ENCODE data around the gene ZNF831. TPM values are rescaled to one million over a fixed set of nuclear protein-coding genes. Genes with fewer than 3 reads are reported as not detected.
A peak's percentile ranks its signal among the peaks of the same experiment; 100 is the strongest.

ZNF831 gene
- total RNA-seq, 5 donors from 2014 or later (not counting 1 experiment from before 2014, with no cell fraction given): 23.1 to 48.0 (median 29.7) TPM

GRCh38 chr20:59210186-59210585 is 46.6 kb downstream of the ZNF831 start:
- Histone ChIP-seq H3K36me3 (ENCODE audit: control insufficient read depth in 2 of 2, extremely low read depth in 1 of 2, insufficient read depth in 1 of 2, low read length in 1 of 2) (peaks cover 8 to 90% of the 10 kb centered on the region in 2 donors), H3K27me3 (replicated peaks in 1 of 2; ENCODE audit: control insufficient read depth in 2 of 2, extremely low read depth in 1 of 2, insufficient read depth in 2 of 2, low read length in 1 of 2) (no peaks in the 10 kb centered on the region), H3K4me3 (ENCODE audit: control insufficient read depth in 1 of 2, extremely low read depth in 1 of 2, low read length in 1 of 2) (no peak overlapping the region), H3K27ac (ENCODE audit: low read length) (no peak overlapping the region), H3K4me1 (ENCODE audit: control insufficient read depth in 1 of 2, extremely low read depth in 1 of 2, insufficient read depth in 2 of 2, low read length in 2 of 2) (peaks cover 13 to 21% of the 10 kb centered on the region in 2 experiments), H3K9me3 (no peaks in the 10 kb centered on the region)
- no peak for ATAC-seq (replicated peaks in 1 of 4)
- no peak overlapping the region for H3K27ac Mint-ChIP-seq
- H3K4me1 Mint-ChIP-seq: peaks cover 20 to 27% (median 25%) of the 10 kb centered on the region in 3 donors
- no peak for DNase-seq
- 96% methylated on average over 4 of the region's 11 CpGs for WGBS (ENCODE audit: insufficient coverage)
- ChIA-PET CTCF (interaction anchor here in 1 of 2 donors (1.5 kb wide), 1 partner anchor 122 kb away, joined by 6 read pairs; no protein-coding TSS in a partner anchor), POLR2A (interaction anchor here in 1 of 2 donors (0.8 kb wide), 1 partner anchor 167 kb away, joined by 3 read pairs; no protein-coding TSS in a partner anchor)
- H3K36me3 Mint-ChIP-seq: peaks cover 54% of the 10 kb centered on the region
- no peaks in the 10 kb centered on the region for H3K9me3 Mint-ChIP-seq
- no peaks in the 10 kb centered on the region for H3K27me3 Mint-ChIP-seq
- H3K4me3 Mint-ChIP-seq: no peak overlapping the region

DNA sequence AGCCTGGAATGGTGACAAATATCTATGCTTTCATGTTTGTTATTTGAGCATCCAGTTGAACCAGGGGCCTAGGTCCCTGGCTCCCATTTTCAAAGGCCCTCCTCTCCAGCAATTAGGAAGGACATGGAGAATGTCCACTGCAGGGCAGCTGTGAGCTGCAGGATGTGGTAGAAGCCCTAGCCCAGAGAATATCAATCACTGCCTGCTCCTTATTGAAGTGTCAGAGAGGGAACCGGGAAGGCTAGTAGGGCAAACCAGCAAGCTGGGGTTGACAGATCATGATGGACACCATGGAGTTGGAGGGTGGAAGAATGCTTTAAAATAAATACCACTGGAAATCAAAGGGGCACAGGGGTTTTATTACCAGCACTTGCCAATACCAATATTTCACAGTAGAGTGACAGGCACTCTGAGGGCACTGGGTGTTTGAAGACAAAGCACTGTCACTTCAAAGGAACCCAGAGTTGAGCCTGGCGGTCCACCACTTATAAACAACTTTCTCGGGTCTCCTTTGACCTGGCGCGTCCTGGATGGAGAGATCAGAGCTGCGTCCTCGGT is 47.7 kb downstream of the ZNF831 start:
- ChIA-PET POLR2A (no interaction called here), CTCF (interaction anchor here (0.5 to 1.0 kb wide), 2 partner anchors 37 to 206 kb away, joined by 3 read pairs; no protein-coding TSS in a partner anchor)
- H3K9me3 Mint-ChIP-seq: no peaks in the 10 kb centered on the region
- H3K27ac Mint-ChIP-seq: peak overlapping the region; percentile 52 to 58
- no peaks in the 10 kb centered on the region for H3K9me3 ChIP-seq
- no peak overlapping the region for H3K4me3 Mint-ChIP-seq
- 80% methylated on average over 1 of the region's 7 CpGs for WGBS (ENCODE audit: insufficient coverage)
- H3K4me3 ChIP-seq (ENCODE audit: control insufficient read depth in 1 of 2, extremely low read depth in 1 of 2, low read length in 1 of 2): no peak overlapping the region
- DNase-seq (no peak), ATAC-seq (replicated peaks in 1 of 4) (no peak)
- H3K36me3 ChIP-seq (ENCODE audit: control insufficient read depth in 2 of 2, extremely low read depth in 1 of 2, insufficient read depth in 1 of 2, low read length in 1 of 2): peaks cover 8 to 95% of the 10 kb centered on the region in 2 donors
- H3K36me3 Mint-ChIP-seq: peaks cover 60% of the 10 kb centered on the region
- no peak overlapping the region for H3K27ac ChIP-seq (ENCODE audit: low read length)
- peaks cover 11 to 18% of the 10 kb centered on the region in 2 experiments for H3K4me1 ChIP-seq (ENCODE audit: control insufficient read depth in 1 of 2, extremely low read depth in 1 of 2, insufficient read depth in 2 of 2, low read length in 2 of 2)
- H3K4me1 Mint-ChIP-seq: peaks cover 11 to 20% (median 15%) of the 10 kb centered on the region in 3 donors
- no peaks in the 10 kb centered on the region for H3K27me3 ChIP-seq (replicated peaks in 1 of 2; ENCODE audit: control insufficient read depth in 2 of 2, extremely low read depth in 1 of 2, insufficient read depth in 2 of 2, low read length in 1 of 2)
- no peaks in the 10 kb centered on the region for H3K27me3 Mint-ChIP-seq

DNA sequence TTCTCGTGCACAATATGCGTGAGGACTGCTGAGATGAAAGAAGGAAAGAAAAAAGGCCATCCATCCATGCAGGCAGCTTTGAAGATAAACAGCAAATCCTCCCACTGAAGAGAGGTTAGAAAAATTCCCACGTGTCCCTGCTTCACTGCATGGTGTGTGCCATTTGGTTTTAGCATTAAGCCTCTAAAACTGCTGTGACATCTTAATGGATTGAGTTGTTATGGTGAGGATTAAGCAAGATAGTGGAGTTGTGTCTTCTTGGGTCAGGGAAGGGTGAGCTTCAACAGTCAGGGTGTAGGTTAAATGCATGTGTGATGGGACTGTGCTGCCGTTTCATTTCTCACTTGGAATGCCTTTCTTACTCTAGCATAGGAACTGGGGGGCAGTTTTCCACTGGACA is 50.5 kb downstream of the ZNF831 start:
- ChIA-PET CTCF (interaction anchor here in 1 of 2 donors (0.5 to 0.8 kb wide), 2 partner anchors 93 to 555 kb away, joined by 3 read pairs; no protein-coding TSS in a partner anchor), POLR2A (no interaction called here)
- H3K4me3 ChIP-seq (ENCODE audit: control insufficient read depth in 1 of 2, extremely low read depth in 1 of 2, low read length in 1 of 2): no peak overlapping the region
- no peak for ATAC-seq (replicated peaks in 1 of 4)
- no peaks in the 10 kb centered on the region for H3K4me1 ChIP-seq (ENCODE audit: control insufficient read depth in 1 of 2, extremely low read depth in 1 of 2, insufficient read depth in 2 of 2, low read length in 2 of 2)
- Mint-ChIP-seq H3K27ac (no peak overlapping the region), H3K9me3 (no peaks in the 10 kb centered on the region), H3K36me3 (peaks cover 66% of the 10 kb centered on the region), H3K4me1 (peaks cover 0 to 5% (median 1%) of the 10 kb centered on the region in 3 donors), H3K4me3 (no peak overlapping the region), H3K27me3 (no peaks in the 10 kb centered on the region)
- 92% methylated on average over 3 of the region's 4 CpGs for WGBS (ENCODE audit: insufficient coverage)
- no peaks in the 10 kb centered on the region for H3K27me3 ChIP-seq (replicated peaks in 1 of 2; ENCODE audit: control insufficient read depth in 2 of 2, extremely low read depth in 1 of 2, insufficient read depth in 2 of 2, low read length in 1 of 2)
- DNase-seq: no peak
- no peak overlapping the region for H3K27ac ChIP-seq (ENCODE audit: low read length)
- H3K9me3 ChIP-seq: no peaks in the 10 kb centered on the region
- peaks cover 8 to 85% of the 10 kb centered on the region in 2 donors for H3K36me3 ChIP-seq (ENCODE audit: control insufficient read depth in 2 of 2, extremely low read depth in 1 of 2, insufficient read depth in 1 of 2, low read length in 1 of 2)

DNA sequence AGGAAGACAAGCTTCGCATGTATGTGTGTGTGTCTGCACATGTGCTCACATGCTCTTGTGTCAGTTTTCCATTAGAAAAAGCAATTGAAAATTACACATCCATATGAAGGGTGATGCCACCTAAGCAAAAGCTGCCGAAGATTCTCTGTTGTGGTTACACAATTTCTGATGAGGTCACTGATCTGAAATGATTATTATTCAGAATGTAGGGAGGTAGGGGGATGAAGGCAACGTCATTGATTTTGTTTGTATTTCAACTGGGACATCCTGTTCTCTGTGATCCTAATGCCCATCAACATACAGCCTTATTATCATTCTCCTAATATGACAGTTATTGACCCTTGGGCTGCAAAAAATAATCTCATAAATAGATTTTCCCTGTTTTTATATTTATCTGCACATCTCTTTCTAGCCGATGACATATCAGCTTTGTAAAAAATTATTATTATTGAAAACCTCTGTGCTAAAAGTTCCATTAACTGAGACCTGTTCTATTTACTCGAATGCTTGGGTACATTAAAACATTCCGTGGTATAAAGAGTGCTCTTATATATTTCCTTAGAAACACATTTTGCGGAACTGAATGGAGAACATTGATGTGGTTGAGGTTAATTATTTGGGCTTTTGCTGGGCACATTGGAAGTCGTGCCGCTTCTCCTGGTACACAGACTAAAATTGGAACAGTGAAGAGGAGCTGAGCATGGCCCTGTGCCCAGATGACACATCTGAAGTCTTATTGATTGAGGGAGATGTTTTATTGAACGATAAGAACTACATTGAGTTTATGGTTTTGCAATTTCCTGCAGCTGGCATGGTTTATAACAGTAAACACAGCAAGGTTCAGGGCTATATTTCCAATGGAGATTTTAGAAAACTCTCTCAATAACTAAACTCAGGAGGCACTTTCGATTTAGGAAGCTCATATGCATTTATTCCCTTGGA is 51.3 kb downstream of the ZNF831 start:
- no peak overlapping the region for H3K27ac ChIP-seq (ENCODE audit: low read length)
- CTCF ChIA-PET: interaction anchor here in 1 of 2 donors (0.8 kb wide), 1 partner anchor 94 kb away, joined by 3 read pairs; no protein-coding TSS in a partner anchor
- Mint-ChIP-seq H3K27ac (no peak overlapping the region), H3K4me3 (no peak overlapping the region), H3K9me3 (no peaks in the 10 kb centered on the region), H3K27me3 (no peaks in the 10 kb centered on the region), H3K36me3 (peaks cover 64% of the 10 kb centered on the region), H3K4me1 (peaks cover 0 to 5% (median 5%) of the 10 kb centered on the region in 3 donors)
- DNase-seq: no peak
- no peaks in the 10 kb centered on the region for H3K27me3 ChIP-seq (replicated peaks in 1 of 2; ENCODE audit: control insufficient read depth in 2 of 2, extremely low read depth in 1 of 2, insufficient read depth in 2 of 2, low read length in 1 of 2)
- peaks cover 8 to 81% of the 10 kb centered on the region in 2 donors for H3K36me3 ChIP-seq (ENCODE audit: control insufficient read depth in 2 of 2, extremely low read depth in 1 of 2, insufficient read depth in 1 of 2, low read length in 1 of 2)
- 94% methylated on average over 2 of the region's 11 CpGs for WGBS (ENCODE audit: insufficient coverage)
- H3K9me3 ChIP-seq: no peaks in the 10 kb centered on the region
- POLR2A ChIA-PET: no interaction called here
- ATAC-seq (replicated peaks in 1 of 4): no peak
- H3K4me1 ChIP-seq (ENCODE audit: control insufficient read depth in 1 of 2, extremely low read depth in 1 of 2, insufficient read depth in 2 of 2, low read length in 2 of 2): no peaks in the 10 kb centered on the region
- no peak overlapping the region for H3K4me3 ChIP-seq (ENCODE audit: control insufficient read depth in 1 of 2, extremely low read depth in 1 of 2, low read length in 1 of 2)

DNA sequence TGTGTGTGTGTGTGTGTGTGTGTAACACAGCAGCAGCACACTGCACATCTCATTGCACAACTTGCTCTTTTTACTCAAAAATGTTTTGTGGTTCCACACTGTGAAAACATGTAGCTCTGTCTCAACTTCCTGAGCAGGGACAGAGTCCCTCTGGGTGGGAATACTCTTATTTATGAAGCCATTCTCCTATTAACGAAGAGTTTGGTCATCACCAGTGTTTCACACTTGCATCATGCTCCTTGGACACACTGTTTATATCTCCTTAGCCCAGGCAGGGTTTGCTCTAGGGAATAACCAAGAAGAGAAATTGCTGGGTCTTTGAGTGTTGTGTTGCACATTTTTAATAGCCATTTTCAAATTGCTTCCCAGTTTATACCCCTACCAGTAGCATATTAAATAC is 53.6 kb downstream of the ZNF831 start:
- no peaks in the 10 kb centered on the region for H3K27me3 Mint-ChIP-seq

DNA sequence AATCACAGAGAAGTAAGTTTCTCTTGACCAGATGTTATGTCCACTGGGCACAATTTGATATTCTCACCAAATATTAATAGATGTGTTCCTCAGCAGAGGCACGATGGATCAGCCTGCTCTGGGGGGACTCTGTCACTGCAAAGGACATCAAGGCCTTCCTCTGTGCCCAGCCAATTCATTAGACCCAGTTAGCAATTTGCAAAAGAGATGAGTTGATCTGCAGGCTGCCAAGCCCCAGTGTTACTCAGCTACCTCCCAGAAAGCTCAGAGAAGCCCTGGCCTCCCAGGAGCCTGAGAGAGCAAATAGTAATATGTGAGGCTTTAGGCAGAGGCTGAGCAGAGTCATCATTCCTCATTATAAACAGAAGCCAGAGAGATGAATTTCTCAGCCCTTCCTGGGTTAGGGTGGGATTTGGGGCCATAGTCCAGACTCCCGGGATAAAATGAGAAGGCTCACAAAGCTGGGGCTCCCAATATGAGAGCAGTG is 54.2 kb downstream of the ZNF831 start:
- ChIA-PET POLR2A (no interaction called here), CTCF (no interaction called here)
- no CpG with 5 or more reads among the region's 2 CpGs for WGBS (ENCODE audit: insufficient coverage)
- Histone ChIP-seq H3K9me3 (no peaks in the 10 kb centered on the region), H3K4me3 (ENCODE audit: control insufficient read depth in 1 of 2, extremely low read depth in 1 of 2, low read length in 1 of 2) (no peak overlapping the region), H3K27ac (ENCODE audit: low read length) (no peak overlapping the region), H3K4me1 (ENCODE audit: control insufficient read depth in 1 of 2, extremely low read depth in 1 of 2, insufficient read depth in 2 of 2, low read length in 2 of 2) (peaks cover 0 to 18% of the 10 kb centered on the region in 2 experiments), H3K36me3 (ENCODE audit: control insufficient read depth in 2 of 2, extremely low read depth in 1 of 2, insufficient read depth in 1 of 2, low read length in 1 of 2) (peaks cover 4 to 61% of the 10 kb centered on the region in 2 donors), H3K27me3 (replicated peaks in 1 of 2; ENCODE audit: control insufficient read depth in 2 of 2, extremely low read depth in 1 of 2, insufficient read depth in 2 of 2, low read length in 1 of 2) (no peaks in the 10 kb centered on the region)
- H3K27me3 Mint-ChIP-seq: no peaks in the 10 kb centered on the region
- no peak for ATAC-seq (replicated peaks in 1 of 4)
- peaks cover 20 to 31% (median 31%) of the 10 kb centered on the region in 3 donors for H3K4me1 Mint-ChIP-seq
- no peaks in the 10 kb centered on the region for H3K9me3 Mint-ChIP-seq
- peaks cover 49% of the 10 kb centered on the region for H3K36me3 Mint-ChIP-seq
- H3K27ac Mint-ChIP-seq: peak overlapping the region; percentile 12 to 48
- no peak for DNase-seq
- no peak overlapping the region for H3K4me3 Mint-ChIP-seq

More for the DNA sequence above, 53.6 kb downstream of the ZNF831 start:
- CTCF ChIA-PET: no interaction called here
- ATAC-seq (replicated peaks in 1 of 4) (no peak), DNase-seq (no peak)
- Mint-ChIP-seq H3K4me3 (no peak overlapping the region), H3K27ac (no peak overlapping the region), H3K9me3 (no peaks in the 10 kb centered on the region), H3K4me1 (peaks cover 17 to 26% (median 26%) of the 10 kb centered on the region in 3 donors), H3K36me3 (peaks cover 53% of the 10 kb centered on the region)
- Histone ChIP-seq H3K27me3 (replicated peaks in 1 of 2; ENCODE audit: control insufficient read depth in 2 of 2, extremely low read depth in 1 of 2, insufficient read depth in 2 of 2, low read length in 1 of 2) (no peaks in the 10 kb centered on the region), H3K4me1 (ENCODE audit: control insufficient read depth in 1 of 2, extremely low read depth in 1 of 2, insufficient read depth in 2 of 2, low read length in 2 of 2) (peaks cover 0 to 11% of the 10 kb centered on the region in 2 experiments), H3K9me3 (no peaks in the 10 kb centered on the region), H3K4me3 (ENCODE audit: control insufficient read depth in 1 of 2, extremely low read depth in 1 of 2, low read length in 1 of 2) (no peak overlapping the region), H3K27ac (ENCODE audit: low read length) (no peak overlapping the region), H3K36me3 (ENCODE audit: control insufficient read depth in 2 of 2, extremely low read depth in 1 of 2, insufficient read depth in 1 of 2, low read length in 1 of 2) (peaks cover 4 to 67% of the 10 kb centered on the region in 2 donors)
- POLR2A ChIA-PET: no interaction called here
- WGBS (ENCODE audit: insufficient coverage): no CpG with 5 or more reads among the region's 1 CpG

Data from T-cell (primary cell).